GM18508 (cell line): ENCODE measurements around the gene DNAJB6.
"Not testable (repeated sequence)": the region's sequence is repeated elsewhere in the genome, so short reads cannot be mapped to it uniquely, and the experiment has no call there.

ENCODE experiments used
- ATAC-seq: cut with Tn5 transposase; IDR thresholded peaks from one replicate; pipeline ENCODE4 v1.9.1; 2021; ENCODE audit warnings: moderate number of reproducible peaks; ENCODE audit not compliant: insufficient read depth, unreplicated experiment

DNAJB6 gene

DNA sequence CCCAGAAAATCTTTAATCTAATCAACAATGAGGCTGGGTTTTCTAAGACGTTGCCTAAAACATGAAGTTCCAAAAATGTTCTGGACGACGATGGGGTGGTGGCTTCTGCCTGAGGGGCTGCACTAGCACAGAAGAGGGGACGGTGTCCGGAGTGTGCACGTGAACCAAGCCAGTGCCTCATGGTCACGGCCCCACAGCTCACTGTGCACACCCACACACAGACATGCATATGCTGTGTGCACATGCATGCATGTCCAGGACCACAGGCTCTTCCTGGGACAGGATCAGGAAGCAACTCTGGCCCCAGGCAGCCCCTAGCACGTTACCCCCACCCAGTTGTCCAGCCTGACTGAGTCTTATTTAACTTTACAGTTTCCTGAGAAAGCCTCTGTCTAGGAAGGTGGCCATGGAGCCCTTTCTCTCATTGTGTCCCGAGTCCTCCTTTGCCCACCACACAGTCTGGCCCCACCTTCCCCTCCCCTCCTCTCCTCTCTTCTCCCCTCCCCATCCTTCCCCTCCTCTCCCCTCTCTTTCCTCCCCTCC, 100.8 kb downstream of the DNAJB6 start:
- ATAC-seq, result no peak

DNA sequence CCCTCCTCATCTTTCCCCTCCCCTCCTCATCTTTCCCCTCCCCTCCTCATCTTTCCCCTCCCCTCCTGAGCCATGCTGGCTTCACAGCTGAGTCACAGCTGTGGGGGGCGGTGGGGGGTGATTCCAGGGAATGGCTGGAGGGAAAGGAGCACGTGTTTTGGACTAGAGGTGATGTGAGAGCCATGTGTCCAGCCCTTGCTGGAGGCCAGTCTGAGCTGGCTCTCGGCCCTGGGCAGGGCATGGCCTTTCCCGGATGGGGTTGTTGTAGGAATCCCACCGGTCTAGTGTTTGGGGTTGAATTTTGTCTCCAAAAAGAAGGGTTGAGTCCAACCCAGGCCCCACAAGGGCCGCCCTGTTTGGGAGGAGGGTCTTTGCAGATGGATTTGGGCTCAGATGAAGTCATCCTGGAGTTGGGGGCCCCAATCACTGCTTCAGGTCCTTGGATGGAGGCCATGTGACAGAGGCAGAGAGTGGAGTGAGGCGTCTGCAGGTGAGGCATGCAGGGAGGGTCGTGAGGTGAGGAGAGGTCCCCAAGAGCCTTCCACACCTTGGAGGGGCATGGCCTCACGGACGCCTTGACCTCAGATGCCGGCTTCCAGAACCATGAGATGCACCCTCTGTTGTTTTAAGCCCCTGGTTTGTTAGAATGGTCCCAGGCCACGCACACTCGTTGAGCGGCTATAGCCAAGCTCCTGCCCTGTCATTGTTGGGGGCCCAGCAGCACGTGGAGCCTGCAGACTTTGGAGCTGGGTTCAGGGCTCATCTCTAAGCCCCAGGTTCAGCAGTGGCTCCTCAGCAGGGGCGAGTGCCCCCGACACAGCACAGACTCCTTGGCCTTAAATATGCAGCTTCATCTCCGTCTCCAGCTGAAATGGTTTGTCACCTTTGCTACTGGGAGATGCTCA, 101.6 kb downstream of the DNAJB6 start:
- ATAC-seq, result no peak

DNA sequence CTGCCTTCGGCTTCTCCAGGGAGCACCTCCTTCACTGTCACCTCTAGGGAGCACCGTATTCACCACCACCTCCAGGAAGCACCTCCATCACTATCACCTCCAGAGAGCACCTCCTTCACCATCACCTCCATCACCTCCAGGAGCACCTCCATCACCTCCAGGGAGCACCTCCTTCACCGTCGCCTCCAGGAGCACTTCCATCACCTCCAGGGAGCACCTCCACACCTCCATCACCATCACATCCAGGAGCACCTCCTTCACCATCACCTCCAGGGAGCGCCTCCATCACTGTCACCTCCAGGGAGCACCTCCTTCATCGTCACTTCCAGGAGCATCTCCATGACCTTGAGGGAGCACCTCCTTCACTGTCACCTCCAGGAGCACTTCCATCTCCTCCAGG, 102.3 kb downstream of the DNAJB6 start:
- ATAC-seq, result no peak

DNA sequence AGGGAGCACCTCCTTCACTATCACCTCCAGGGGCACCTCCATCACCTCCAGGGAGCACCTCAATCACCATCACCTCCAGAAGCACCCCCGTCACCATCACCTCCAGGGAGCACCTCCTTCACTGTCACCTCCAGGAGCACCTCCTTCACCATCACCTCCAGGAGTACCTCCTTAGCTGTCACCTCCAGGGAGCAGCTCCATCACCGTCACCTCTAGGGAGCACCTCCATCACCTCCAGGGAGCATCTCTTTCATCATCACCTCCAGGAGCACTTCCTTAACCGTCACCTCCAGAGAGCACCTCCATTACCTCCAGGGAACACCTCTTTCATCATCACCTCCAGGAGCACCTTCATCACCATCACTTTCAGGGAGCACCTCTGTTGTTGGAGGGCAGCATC, 103.0 kb downstream of the DNAJB6 start:
- ATAC-seq, result no peak

DNA sequence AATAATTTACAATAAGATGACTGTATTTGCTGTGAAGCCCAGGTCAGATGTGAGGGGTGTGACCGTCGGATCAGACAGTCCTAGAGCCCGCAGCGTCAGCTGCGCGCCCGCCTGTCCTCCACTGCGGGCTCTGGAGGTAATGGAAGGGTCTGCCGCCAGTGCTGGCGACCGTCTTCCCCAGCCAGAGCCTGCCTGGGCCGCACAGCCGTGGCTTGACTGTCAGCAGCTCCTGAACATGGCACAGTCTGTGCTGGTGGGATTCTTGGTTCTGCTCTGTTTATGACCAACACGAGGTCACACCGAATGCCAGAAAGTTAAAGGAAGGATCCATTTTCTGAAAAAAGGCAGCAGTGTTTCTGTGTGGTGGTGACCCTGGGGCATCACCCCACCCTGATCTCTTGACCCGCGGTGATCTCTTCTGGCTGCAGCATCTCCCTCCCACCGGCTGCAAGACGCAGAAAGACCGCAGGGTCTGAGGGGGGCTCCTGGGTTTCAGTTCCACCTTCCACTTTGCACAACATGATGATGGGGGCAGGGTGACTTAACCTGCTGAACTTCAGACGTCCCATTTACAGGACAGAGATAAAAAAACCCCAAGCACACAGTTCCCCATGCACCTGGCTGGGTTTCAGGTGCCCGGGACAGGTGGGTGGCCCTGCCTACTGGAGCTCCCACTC, 103.7 kb downstream of the DNAJB6 start:
- ATAC-seq, result no peak

DNA sequence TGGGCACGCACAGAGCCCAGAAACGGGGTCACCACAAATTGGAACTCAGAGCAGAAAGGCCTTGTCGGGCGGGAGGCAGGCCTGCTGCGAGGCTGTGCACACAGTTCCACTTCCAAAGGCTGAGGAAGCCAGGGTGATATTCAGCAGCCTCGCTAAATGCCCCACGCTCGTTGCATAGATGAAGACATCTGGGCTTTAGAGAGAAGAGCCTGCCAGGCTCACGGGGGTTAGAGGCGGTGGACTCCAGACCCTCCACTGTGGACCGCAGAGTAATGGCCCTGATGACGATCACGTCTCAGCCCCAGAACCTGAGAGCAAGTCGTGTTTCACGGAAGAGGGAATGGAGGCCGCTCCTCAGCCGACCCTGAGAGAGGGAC, 104.2 kb downstream of the DNAJB6 start:
- ATAC-seq, result no peak

DNA sequence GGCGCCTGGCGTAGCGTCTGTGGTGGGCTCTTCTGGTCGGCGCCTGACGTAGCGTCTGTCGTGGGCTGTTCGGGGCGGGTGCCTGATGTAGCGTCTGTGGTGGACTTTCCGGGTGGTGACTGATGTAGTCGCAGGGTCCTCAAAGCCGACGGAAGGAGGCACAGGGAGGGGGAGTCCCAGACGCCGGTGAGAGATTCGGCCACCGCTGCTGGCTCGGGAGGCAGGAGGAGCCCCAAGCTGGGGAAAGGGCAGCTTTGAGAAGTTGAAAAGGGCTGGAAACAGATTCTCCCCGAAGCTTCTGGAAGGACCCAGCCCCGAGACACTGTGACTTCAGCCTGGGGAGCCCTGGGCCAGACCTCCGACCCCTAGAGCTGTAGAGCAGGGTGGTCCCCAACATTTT, 105.7 kb downstream of the DNAJB6 start:
- ATAC-seq, result no peak

DNA sequence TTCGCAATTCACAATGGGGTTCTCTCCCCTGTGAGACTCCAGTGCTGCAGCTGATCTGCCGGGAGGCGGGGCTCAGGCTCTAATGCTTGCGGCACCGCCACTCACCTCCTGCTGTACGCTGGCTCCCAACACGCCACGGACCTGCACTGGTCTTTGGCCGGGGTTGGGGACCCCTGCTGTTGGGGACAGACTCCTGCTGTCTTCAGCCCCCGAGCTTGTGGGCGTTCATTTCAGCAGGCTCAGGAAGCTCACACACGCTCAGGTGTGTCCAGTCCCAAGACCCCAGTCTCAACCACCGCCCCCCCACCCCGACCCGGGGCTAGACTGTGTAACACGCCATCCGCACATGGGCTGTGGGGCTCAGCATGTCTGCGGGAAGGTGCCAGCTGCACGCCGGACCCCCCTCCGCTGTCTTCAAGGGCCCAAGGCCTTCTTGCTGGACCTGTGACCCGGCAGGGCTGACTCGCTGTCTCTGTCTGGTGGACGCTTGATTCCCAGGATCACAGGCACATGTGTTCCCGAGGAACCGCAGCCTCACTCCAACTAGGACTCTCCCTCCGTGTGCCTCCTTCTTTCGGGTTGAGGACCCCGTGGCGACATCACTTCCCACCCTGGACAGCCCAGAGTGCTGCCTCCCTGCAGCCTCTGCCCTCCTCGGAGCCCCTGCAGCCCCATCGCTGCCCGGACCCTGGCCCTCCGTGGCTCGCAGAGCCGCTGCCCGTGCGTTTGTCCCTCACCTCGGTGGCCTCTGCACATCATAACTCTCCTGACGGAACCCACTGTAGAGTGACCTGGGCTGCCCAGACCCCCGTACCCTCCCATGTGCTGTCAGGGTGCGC, 106.4 kb downstream of the DNAJB6 start:
- ATAC-seq, result no peak

DNA sequence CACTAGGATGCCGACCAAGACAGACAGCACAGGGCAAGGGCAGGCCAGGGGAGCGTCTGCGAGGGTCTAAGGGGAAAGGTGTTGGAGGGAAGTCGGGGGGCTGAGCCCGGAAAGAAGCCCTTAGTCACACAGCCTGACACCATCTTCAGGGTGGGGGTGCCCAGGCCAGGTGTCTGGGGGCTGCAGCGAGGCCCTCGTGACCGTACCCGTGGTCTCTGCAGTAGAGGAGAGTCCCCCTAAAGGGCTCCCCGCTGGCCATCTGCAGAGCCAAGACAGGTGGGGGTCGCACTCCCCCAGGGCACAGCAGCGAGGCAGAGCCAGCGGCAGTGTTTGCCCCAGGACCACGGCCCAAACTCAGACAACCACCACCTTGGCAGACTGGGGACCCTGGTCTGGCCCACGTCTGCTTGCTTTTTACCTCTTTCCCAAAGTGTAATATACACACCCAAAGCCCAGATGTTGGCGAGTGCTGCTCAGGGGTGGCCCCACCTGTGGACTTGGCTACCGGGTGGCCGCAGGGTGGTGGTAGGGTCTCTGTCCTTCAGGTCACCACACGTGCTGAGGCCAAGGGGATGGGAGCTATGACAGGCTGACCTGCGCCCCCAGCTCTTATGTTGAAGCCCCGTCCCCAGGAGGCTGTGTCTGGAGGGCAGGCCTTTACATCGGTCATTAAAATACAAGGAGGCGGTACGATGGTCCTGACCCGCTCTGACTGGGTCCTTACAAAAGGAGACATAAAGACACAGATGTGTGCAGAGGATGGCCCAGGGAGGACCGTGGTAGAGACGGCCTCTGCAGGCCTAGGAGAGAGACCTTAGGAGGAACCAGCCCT, 107.4 kb downstream of the DNAJB6 start:
- no peak for ATAC-seq

DNA sequence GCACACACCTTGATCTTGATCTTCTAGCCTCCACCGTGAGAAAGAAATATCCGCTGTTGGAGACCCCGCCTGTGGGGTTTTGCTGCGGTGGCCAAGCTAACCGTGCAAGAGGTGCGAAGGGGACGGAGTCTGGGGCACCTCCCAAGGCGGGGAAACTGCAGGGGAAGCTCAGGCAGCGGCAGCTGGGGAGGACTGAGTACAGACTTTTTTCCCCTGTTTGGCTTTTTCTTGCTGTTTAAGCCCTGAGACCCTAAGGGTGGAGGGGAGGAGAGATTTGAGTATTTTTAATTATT, 108.0 kb downstream of the DNAJB6 start:
- no peak for ATAC-seq

DNA sequence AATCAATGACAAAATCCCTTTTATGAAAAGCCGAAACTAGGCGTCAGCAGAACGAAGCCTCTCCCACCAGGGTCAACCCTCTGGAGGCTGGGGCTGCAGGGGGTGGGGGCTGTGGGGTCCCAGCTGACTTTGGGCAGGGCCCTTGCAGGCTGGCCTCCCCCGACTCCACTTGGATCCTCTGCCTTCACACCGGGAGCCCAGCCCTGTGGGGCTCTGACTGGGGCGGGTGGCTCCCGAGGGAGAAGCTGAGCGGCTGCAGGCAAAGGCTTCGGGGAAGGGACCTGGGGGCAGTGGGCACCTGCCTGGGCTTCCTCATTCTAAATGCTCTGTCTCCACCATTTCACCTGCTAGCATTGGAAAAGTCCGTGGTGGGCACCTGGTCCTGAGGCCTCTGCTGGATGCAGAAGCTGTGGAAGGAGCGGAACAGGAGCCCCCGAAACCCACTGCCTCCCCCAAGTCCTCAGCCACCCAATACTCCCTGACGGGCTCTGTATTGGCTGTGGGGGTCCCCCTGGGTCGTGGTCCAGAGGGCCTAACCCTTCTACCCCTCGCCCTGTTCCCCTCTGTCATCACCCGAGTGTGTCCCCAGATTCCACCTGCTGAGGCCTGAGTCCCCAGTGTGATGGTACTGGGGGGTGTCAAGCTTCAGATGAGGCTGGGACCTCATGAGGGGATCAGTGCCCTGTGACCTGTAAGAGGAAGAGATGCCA, 108.6 kb downstream of the DNAJB6 start:
- ATAC-seq, result no peak

DNA sequence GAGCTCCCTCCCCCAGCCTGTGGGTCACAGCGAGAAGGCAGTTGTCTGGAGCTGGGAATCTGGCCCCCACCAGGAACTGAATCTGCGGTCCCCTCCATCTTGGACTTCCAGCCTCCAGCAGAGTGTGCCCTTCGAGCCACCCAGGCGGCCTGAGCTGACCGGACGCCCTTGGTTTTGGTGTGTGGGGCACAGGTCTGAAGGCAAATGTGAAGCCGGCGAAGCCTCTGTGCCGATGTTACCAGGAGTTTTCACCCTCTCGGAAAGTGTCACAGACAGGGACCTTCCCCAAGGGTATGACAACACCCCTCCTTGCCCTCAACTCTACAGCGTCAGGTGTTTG, 109.1 kb downstream of the DNAJB6 start:
- ATAC-seq, result no peak

DNA sequence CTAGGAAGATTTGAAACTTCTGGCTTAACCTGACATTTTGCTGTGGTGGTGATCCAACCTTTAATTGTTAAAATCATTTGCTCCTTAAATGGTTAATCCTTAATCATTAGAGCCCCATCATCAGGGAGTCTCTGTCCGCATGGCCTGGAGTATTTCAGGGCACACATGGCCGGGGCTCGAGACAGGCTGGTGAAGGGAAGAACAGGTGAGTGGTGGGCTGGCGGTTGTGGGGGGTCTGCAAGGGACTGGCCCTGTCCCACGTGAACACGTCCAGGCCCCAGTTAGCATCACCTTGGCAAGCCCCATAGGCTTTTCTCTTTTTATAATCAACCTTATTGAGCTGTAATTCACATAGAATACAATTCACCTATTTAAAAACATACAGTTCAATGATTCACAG, 109.5 kb downstream of the DNAJB6 start:
- no peak for ATAC-seq

DNA sequence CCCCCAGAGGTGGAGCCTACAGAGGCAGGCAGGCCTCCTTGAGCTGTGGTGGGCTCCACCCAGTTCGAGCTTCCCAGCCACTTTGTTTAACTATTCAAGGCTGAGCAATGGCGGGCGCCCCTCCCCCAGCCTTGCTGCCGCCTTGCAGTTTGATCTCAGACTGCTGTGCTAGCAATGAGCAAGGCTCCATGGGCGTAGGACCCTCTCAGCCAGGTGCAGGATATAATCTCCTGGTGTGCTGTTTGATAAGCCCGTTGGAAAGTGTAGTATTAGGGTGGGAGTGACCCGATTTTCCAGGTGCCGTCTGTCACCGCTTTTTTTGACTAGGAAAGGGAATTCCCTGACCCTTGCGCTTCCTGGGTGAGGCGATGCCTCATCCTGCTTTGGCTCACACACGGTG, 117.2 kb downstream of the DNAJB6 start:
- ATAC-seq, result not testable (repeated sequence)

DNA sequence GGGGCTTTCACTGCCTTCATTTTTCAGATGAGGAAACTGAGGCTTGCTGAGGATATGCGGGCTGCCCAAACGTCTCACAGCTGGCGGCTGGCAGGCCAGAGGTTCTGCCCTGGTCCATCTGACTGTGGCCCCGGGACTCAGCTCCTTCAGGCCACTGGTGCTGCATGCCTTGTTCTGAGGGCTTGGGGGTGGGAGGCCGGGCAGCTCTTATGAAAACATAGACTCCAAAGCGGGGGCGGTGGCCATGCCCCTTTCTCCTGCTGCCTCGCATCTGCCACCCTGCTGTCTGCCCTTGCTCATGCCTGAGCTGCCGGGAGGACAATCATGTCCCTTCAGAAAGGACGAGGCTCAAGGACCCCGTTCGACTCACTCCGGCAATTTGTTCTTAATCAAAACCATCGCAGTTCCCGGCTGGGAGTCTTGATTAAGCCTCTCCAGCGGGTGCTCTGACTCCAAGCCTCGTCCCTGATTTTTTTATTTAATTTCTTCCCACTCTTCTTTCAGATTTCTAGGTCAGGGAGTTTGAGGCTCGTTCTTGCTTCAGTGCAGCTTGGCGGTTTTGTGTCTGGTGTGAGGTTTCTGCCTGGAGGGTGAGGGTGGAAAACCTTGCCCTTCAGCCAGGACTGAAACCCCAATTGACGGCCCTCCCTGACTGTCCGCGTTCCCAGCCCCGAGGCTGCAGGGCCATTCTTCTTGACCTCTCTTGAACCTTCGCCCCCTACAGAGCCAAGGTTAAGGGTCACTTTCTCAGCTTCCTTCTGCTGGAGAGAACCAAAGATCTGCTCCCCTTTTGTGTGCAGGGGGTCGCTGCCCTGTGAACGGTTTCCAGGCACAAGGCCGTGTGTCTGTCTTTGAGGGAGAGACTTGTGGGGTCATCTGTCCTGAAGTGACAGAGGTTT, 120.8 kb downstream of the DNAJB6 start:
- ATAC-seq, result no peak

DNA sequence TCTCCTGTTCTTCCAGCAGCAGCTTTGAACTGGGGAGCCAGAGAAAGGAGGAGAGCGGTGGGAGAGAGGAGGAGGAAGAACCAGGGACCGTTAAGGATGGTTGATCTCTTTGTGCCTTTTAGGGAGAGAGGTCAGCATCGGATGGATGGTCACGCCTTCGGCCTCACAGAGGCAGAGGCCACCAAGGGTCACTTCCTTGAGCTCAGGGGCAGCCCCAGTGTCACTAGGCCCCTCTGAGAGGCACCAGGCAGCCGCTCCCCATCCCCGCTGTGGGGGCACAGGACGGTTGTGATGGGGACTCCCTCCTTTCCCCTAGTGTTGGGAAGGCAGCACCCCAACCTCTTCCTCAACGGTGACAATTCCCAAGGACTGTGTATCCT, 121.4 kb downstream of the DNAJB6 start:
- ATAC-seq, result no peak

DNA sequence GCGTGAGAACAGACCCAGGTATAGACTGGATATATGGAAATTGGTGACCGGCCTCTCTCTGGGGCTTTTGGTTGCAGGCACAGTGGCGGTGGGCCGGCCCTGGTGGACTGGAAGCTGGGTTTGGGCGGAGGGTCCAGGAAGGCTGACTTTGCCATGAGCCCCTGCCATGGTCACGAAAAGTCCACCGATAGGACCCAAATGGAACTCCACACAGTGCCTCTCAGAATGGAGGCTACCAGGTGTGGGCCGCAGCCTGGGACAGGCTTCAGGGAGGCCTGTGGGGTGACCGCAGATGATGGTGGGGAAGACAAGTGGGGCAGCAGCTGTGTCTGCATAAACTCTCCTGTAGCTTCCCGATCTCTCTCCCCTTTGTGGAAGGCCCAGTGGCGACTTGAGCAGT, 123.2 kb downstream of the DNAJB6 start:
- no peak for ATAC-seq

DNA sequence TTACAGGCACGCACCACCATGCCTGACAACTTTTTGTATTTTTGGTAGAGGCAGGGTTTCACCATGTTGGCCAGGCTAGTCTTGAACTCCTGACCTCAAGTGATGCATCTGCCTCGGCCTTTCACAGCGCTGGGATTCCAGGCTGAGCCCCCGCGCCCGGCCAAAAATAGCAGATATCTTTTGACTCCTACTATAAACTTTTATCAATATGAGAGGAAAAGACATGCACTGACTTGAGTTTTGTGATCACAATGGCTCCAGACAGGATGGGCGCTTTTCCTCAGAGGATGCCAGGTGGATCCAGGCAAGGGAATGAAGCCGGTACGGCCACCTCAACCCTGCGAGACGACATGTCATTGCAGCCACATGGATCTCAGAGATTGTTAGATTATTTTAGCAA, 123.9 kb downstream of the DNAJB6 start:
- no peak for ATAC-seq
